Activated T-cell treated with anti-CD3 and anti-CD28 coated beads for 4 hours (primary cell): Measurements from ENCODE around the gene C1orf21.

Experiments used
- DNase-seq: peaks from one replicate; pipeline ENCODE4 v3.0.0-alpha.2; 2020

C1orf21 gene

GRCh38 chr1:184672013-184672726 is 285.3 kb downstream of the C1orf21 start:
- DNase-seq = no peak

- no peak for DNase-seq
Measured at GRCh38 chr1:184673305-184673704, 286.5 kb downstream of the C1orf21 start.

- no peak for DNase-seq
Measured at GRCh38 chr1:184677344-184677743, 290.5 kb downstream of the C1orf21 start.
